NCI-H187 (cell line): Measurements from ENCODE around the gene TAX1BP3.
A peak's percentile ranks its signal among the peaks of the same experiment; 100 is the strongest.

Experiments used
- DNase-seq, 2 experiments: peaks; one replicate each; lab custom pipeline; 2025; lab: John Stamatoyannopoulos, UW

The TAX1BP3 gene

GRCh38 chr17:3657874-3658783 is 10.2 kb downstream of the TAX1BP3 start:
- DNase-seq: no peak

- no peak for DNase-seq
Measured at GRCh38 chr17:3657588-3657869, 10.8 kb downstream of the TAX1BP3 start.

GRCh38 chr17:3656755-3657587 is 11.4 kb downstream of the TAX1BP3 start:
- DNase-seq: no peak

- DNase-seq: no peak
Measured at GRCh38 chr17:3656353-3656752, 12.0 kb downstream of the TAX1BP3 start.

GRCh38 chr17:3655766-3656165 is 12.6 kb downstream of the TAX1BP3 start:
- no peak for DNase-seq

GRCh38 chr17:3647769-3648555 is 20.4 kb downstream of the TAX1BP3 start:
- no peak for DNase-seq

- DNase-seq: no peak
Measured at GRCh38 chr17:3647251-3647650, 21.1 kb downstream of the TAX1BP3 start.

GRCh38 chr17:3645310-3645709 is 23.1 kb downstream of the TAX1BP3 start:
- DNase-seq: no peak

GRCh38 chr17:3643889-3644349 is 24.5 kb downstream of the TAX1BP3 start:
- no peak for DNase-seq

- DNase-seq: no peak
Measured at GRCh38 chr17:3641717-3642486, 26.5 kb downstream of the TAX1BP3 start.

GRCh38 chr17:3641014-3641413 is 27.4 kb downstream of the TAX1BP3 start:
- DNase-seq: no peak

- no peak for DNase-seq
Measured at GRCh38 chr17:3639981-3640596, 28.3 kb downstream of the TAX1BP3 start.

- no peak for DNase-seq
Measured at GRCh38 chr17:3636908-3637373, 31.4 kb downstream of the TAX1BP3 start.

GRCh38 chr17:3636154-3636907 is 32.0 kb downstream of the TAX1BP3 start, which contains the start of the genes CTNS and SHPK:
CTNS (plus strand) TSS chr17:3636760; CDS start chr17:3640207, 3,447 bp downstream.
SHPK (minus strand) TSS chr17:3636250; CDS start chr17:3636219, 31 bp downstream.
- peak; percentile 51 to 87 for DNase-seq

- DNase-seq: no peak
Measured at GRCh38 chr17:3635474-3636153, 32.8 kb downstream of the TAX1BP3 start.

- DNase-seq: no peak
Measured at GRCh38 chr17:3632287-3632686, 36.1 kb downstream of the TAX1BP3 start.

- DNase-seq: no peak
Measured at GRCh38 chr17:3630781-3631180, 37.6 kb downstream of the TAX1BP3 start.

GRCh38 chr17:3627769-3628167 is 40.6 kb downstream of the TAX1BP3 start:
- DNase-seq: no peak
